ENCODE data around the gene DPYD.

Gene DPYD

GRCh38 chr1:97417661-97418060 is 503.2 kb downstream of the DPYD start:
- no peak overlapping the region for H3K27ac ChIP-seq (ENCODE audit: low read depth, low read length)

GRCh38 chr1:97414682-97415312 is 506.0 kb downstream of the DPYD start:
- Histone ChIP-seq H3K27me3 (ENCODE audit: control insufficient read depth, insufficient read depth, low read length) (no peaks in the 10 kb centered on the region), H3K4me1 (ENCODE audit: control insufficient read depth, insufficient read depth, low read length) (no peaks in the 10 kb centered on the region), H3K36me3 (ENCODE audit: control insufficient read depth, insufficient read depth, low read length) (no peaks in the 10 kb centered on the region), H3K4me3 (ENCODE audit: low read length) (no peak overlapping the region), H3K9ac (ENCODE audit: low read length) (no peak overlapping the region), H3K27ac (ENCODE audit: low read depth, low read length) (no peak overlapping the region)

More at GRCh38 chr1:97417661-97418060, 503.2 kb downstream of the DPYD start:
- Histone ChIP-seq H3K27me3 (ENCODE audit: control insufficient read depth, insufficient read depth, low read length) (no peaks in the 10 kb centered on the region), H3K36me3 (ENCODE audit: control insufficient read depth, insufficient read depth, low read length) (no peaks in the 10 kb centered on the region), H3K9ac (ENCODE audit: low read length) (no peak overlapping the region), H3K4me1 (ENCODE audit: control insufficient read depth, insufficient read depth, low read length) (no peaks in the 10 kb centered on the region), H3K4me3 (ENCODE audit: low read length) (no peak overlapping the region)

- Histone ChIP-seq H3K4me3 (ENCODE audit: low read length) (no peak overlapping the region), H3K9ac (ENCODE audit: low read length) (no peak overlapping the region), H3K27ac (ENCODE audit: low read depth, low read length) (no peak overlapping the region), H3K4me1 (ENCODE audit: control insufficient read depth, insufficient read depth, low read length) (no peaks in the 10 kb centered on the region), H3K27me3 (ENCODE audit: control insufficient read depth, insufficient read depth, low read length) (no peaks in the 10 kb centered on the region), H3K36me3 (ENCODE audit: control insufficient read depth, insufficient read depth, low read length) (no peaks in the 10 kb centered on the region)
These were observed 508.1 kb downstream of the DPYD start for GRCh38 chr1:97412737-97413136.

GRCh38 chr1:97412166-97412565 is 508.7 kb downstream of the DPYD start:
- Histone ChIP-seq H3K4me3 (ENCODE audit: low read length) (no peak overlapping the region), H3K27me3 (ENCODE audit: control insufficient read depth, insufficient read depth, low read length) (no peaks in the 10 kb centered on the region), H3K27ac (ENCODE audit: low read depth, low read length) (no peak overlapping the region), H3K9ac (ENCODE audit: low read length) (no peak overlapping the region), H3K4me1 (ENCODE audit: control insufficient read depth, insufficient read depth, low read length) (no peaks in the 10 kb centered on the region), H3K36me3 (ENCODE audit: control insufficient read depth, insufficient read depth, low read length) (no peaks in the 10 kb centered on the region)

GRCh38 chr1:97396463-97396862 is 524.4 kb downstream of the DPYD start:
- H3K4me1 ChIP-seq (ENCODE audit: control insufficient read depth, insufficient read depth, low read length) = no peaks in the 10 kb centered on the region
- H3K36me3 ChIP-seq (ENCODE audit: control insufficient read depth, insufficient read depth, low read length) = no peaks in the 10 kb centered on the region
- no peak overlapping the region for H3K4me3 ChIP-seq (ENCODE audit: low read length)
- no peaks in the 10 kb centered on the region for H3K27me3 ChIP-seq (ENCODE audit: control insufficient read depth, insufficient read depth, low read length)
- no peak overlapping the region for H3K27ac ChIP-seq (ENCODE audit: low read depth, low read length)
- no peak overlapping the region for H3K9ac ChIP-seq (ENCODE audit: low read length)

- H3K4me1 ChIP-seq (ENCODE audit: control insufficient read depth, insufficient read depth, low read length) = no peaks in the 10 kb centered on the region
- no peak overlapping the region for H3K9ac ChIP-seq (ENCODE audit: low read length)
- H3K36me3 ChIP-seq (ENCODE audit: control insufficient read depth, insufficient read depth, low read length) = no peaks in the 10 kb centered on the region
- no peak overlapping the region for H3K27ac ChIP-seq (ENCODE audit: low read depth, low read length)
- no peak overlapping the region for H3K4me3 ChIP-seq (ENCODE audit: low read length)
- no peaks in the 10 kb centered on the region for H3K27me3 ChIP-seq (ENCODE audit: control insufficient read depth, insufficient read depth, low read length)
These were observed 528.1 kb downstream of the DPYD start for GRCh38 chr1:97392701-97393100.

GRCh38 chr1:97385536-97386277 is 535.1 kb downstream of the DPYD start:
- H3K27ac ChIP-seq (ENCODE audit: low read depth, low read length) = no peak overlapping the region
- H3K27me3 ChIP-seq (ENCODE audit: control insufficient read depth, insufficient read depth, low read length) = no peaks in the 10 kb centered on the region
- H3K4me1 ChIP-seq (ENCODE audit: control insufficient read depth, insufficient read depth, low read length) = no peaks in the 10 kb centered on the region
- H3K4me3 ChIP-seq (ENCODE audit: low read length) = no peak overlapping the region
- no peaks in the 10 kb centered on the region for H3K36me3 ChIP-seq (ENCODE audit: control insufficient read depth, insufficient read depth, low read length)
- H3K9ac ChIP-seq (ENCODE audit: low read length) = no peak overlapping the region

GRCh38 chr1:97384294-97384968 is 536.4 kb downstream of the DPYD start:
- no peaks in the 10 kb centered on the region for H3K27me3 ChIP-seq (ENCODE audit: control insufficient read depth, insufficient read depth, low read length)
- H3K36me3 ChIP-seq (ENCODE audit: control insufficient read depth, insufficient read depth, low read length) = no peaks in the 10 kb centered on the region
- H3K4me3 ChIP-seq (ENCODE audit: low read length) = no peak overlapping the region
- no peak overlapping the region for H3K27ac ChIP-seq (ENCODE audit: low read depth, low read length)
- no peaks in the 10 kb centered on the region for H3K4me1 ChIP-seq (ENCODE audit: control insufficient read depth, insufficient read depth, low read length)
- no peak overlapping the region for H3K9ac ChIP-seq (ENCODE audit: low read length)

GRCh38 chr1:97383797-97384196 is 537.0 kb downstream of the DPYD start:
- H3K4me3 ChIP-seq (ENCODE audit: low read length) = no peak overlapping the region

GRCh38 chr1:97382206-97382605 is 538.6 kb downstream of the DPYD start:
- no peak overlapping the region for H3K9ac ChIP-seq (ENCODE audit: low read length)
- no peaks in the 10 kb centered on the region for H3K4me1 ChIP-seq (ENCODE audit: control insufficient read depth, insufficient read depth, low read length)
- H3K36me3 ChIP-seq (ENCODE audit: control insufficient read depth, insufficient read depth, low read length) = no peaks in the 10 kb centered on the region
- H3K4me3 ChIP-seq (ENCODE audit: low read length) = no peak overlapping the region
- no peaks in the 10 kb centered on the region for H3K27me3 ChIP-seq (ENCODE audit: control insufficient read depth, insufficient read depth, low read length)
- H3K27ac ChIP-seq (ENCODE audit: low read depth, low read length) = no peak overlapping the region

More at GRCh38 chr1:97383797-97384196, 537.0 kb downstream of the DPYD start:
- Histone ChIP-seq H3K9ac (ENCODE audit: low read length) (no peak overlapping the region), H3K27ac (ENCODE audit: low read depth, low read length) (no peak overlapping the region), H3K4me1 (ENCODE audit: control insufficient read depth, insufficient read depth, low read length) (no peaks in the 10 kb centered on the region), H3K36me3 (ENCODE audit: control insufficient read depth, insufficient read depth, low read length) (no peaks in the 10 kb centered on the region), H3K27me3 (ENCODE audit: control insufficient read depth, insufficient read depth, low read length) (no peaks in the 10 kb centered on the region)

GRCh38 chr1:97379387-97380075 is 541.3 kb downstream of the DPYD start:
- Histone ChIP-seq H3K27me3 (ENCODE audit: control insufficient read depth, insufficient read depth, low read length) (no peaks in the 10 kb centered on the region), H3K36me3 (ENCODE audit: control insufficient read depth, insufficient read depth, low read length) (no peaks in the 10 kb centered on the region), H3K27ac (ENCODE audit: low read depth, low read length) (no peak overlapping the region), H3K4me3 (ENCODE audit: low read length) (no peak overlapping the region), H3K4me1 (ENCODE audit: control insufficient read depth, insufficient read depth, low read length) (no peaks in the 10 kb centered on the region), H3K9ac (ENCODE audit: low read length) (no peak overlapping the region)

GRCh38 chr1:97378596-97378995 is 542.2 kb downstream of the DPYD start:
- no peak overlapping the region for H3K9ac ChIP-seq (ENCODE audit: low read length)
- H3K4me3 ChIP-seq (ENCODE audit: low read length) = no peak overlapping the region
- no peak overlapping the region for H3K27ac ChIP-seq (ENCODE audit: low read depth, low read length)
- no peaks in the 10 kb centered on the region for H3K36me3 ChIP-seq (ENCODE audit: control insufficient read depth, insufficient read depth, low read length)
- H3K27me3 ChIP-seq (ENCODE audit: control insufficient read depth, insufficient read depth, low read length) = no peaks in the 10 kb centered on the region
- H3K4me1 ChIP-seq (ENCODE audit: control insufficient read depth, insufficient read depth, low read length) = no peaks in the 10 kb centered on the region
